ENCODE measurements around the gene VRTN.
"Not testable (repeated sequence)": the region's sequence is repeated elsewhere in the genome, so short reads cannot be mapped to it uniquely, and the experiment has no call there.

VRTN gene

DNA sequence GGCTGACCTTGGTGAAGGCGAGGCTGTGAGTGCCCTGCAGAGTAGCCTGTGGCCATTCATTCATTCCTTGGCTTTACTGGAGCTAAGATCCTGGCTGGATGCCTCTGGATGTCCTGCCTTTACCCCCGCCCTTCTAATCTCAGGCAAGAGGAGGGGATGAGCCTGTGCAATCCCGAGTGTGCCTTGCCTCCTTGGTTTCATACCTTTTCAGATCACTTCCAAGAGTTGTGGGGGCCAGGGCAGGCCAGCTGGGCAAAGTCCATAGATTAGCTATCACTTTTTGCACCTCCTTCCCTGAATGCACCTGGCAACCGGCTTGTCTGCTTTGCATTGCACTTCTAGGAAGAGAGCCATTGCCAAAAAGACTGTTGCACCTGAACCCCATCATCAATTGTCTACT, 1.5 kb downstream of the VRTN start:
- no peak for FAIRE-seq

DNA sequence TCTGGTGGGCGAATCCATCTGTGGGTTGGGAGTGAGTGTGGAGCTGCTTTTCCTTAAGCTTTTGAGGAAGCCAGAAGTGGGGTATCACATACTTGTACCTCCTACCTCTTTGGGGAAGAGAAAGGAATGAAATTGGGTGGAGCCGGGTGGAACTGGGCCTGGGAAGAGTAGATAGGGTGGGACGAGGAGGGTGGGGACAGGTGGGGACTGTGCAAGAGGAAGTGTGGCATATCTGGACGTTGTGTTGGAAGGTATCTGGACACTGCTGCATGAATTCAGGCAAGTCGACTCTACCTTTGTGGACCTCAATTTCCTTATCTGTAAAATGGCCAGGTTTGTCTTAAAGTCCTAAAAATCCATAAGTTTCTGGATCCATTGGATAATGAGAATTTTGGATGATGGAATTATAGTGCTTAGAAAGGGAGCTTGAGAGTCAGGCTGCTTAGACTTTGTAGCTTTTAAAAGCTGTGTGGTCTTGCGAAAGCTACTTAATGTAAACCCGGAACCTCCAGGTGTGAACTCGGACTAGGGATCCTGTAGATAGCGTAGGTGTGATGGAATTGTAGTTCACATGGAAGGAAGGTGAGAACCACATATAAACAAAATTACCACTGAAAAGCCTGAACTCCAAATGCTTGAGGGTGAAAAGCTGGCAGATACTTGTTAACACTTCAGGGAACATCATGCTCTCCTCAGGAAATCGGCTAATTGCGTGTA, 2.1 kb downstream of the VRTN start:
- no peak for FAIRE-seq

DNA sequence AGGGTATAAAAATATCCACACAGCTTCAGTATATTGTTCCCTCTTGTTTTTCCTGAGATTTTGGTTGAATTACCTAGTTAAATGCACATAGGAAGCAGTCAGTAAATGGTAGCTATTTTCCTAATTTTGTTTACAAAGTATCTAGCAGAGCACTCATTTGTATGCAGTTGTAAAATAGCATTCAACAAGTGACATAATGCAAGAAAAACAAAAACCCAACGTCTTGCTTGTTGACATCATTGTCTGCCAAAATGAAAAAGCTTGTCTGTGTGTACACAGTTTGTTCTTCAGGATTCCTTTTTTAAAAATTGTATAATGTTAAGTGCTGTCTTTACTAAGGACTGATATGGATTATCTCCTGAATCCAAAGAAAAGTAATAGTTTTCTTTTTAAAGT, 2.7 kb downstream of the VRTN start:
- FAIRE-seq = no peak

DNA sequence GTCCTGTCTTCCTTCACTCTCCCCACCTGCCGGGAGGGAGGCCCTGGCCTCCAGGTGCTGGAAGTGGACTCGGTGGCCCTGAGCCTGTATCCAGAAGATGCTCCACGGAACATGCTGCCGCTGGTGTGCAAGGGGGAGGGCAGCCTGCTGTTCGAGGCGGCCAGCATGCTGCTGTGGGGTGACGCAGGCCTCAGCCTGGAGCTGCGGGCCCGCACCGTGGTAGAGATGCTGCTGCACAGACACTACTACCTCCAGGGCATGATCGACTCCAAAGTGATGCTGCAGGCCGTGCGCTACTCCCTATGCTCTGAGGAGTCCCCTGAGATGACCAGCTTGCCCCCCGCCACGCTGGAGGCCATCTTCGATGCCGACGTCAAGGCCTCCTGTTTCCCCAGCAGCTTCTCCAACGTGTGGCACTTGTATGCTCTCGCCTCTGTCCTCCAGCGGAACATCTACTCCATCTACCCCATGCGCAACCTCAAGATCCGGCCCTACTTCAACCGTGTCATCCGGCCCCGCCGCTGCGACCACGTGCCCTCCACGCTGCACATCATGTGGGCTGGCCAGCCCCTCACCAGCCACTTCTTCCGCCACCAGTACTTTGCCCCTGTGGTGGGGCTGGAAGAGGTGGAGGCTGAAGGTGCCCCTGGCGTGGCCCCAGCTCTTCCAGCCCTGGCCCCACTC, 8.8 kb downstream of the VRTN start:
- no peak for FAIRE-seq

DNA sequence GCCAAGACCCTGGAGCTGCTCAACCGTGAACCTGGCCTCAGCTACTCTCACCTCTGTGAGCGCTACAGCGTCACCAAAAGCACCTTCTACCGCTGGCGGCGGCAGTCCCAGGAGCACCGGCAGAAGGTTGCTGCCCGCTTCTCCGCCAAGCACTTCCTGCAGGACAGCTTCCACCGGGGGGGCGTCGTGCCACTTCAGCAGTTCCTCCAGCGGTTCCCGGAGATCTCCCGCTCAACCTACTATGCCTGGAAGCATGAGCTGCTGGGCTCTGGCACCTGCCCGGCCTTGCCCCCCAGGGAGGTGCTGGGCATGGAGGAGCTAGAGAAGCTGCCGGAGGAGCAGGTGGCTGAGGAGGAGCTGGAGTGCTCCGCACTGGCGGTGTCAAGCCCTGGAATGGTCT, 9.3 kb downstream of the VRTN start:
- FAIRE-seq = no peak

DNA sequence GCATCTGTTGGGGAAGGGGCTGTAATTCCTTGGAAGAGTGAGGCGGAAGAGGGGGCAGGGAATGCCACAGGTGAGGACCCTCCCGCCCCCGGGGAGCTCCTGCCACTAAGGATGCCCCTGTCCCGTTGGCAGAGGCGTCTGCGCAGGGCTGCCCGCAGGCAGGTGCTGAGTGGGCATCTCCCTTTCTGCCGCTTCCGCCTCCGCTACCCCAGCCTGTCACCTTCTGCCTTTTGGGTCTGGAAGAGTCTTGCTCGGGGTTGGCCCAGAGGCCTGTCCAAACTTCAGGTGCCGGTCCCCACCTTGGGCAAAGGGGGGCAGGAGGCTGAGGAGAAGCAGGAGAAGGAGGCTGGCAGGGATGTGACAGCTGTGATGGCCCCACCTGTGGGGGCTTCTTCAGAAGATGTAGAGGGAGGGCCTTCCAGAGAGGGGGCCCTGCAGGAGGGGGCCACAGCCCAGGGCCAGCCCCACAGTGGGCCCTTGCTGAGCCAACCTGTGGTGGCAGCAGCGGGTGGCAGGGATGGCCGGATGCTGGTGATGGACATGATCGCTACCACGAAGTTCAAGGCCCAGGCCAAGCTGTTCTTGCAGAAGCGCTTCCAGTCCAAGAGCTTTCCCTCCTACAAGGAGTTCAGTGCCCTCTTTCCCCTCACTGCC, 10.0 kb downstream of the VRTN start:
- FAIRE-seq = no peak

DNA sequence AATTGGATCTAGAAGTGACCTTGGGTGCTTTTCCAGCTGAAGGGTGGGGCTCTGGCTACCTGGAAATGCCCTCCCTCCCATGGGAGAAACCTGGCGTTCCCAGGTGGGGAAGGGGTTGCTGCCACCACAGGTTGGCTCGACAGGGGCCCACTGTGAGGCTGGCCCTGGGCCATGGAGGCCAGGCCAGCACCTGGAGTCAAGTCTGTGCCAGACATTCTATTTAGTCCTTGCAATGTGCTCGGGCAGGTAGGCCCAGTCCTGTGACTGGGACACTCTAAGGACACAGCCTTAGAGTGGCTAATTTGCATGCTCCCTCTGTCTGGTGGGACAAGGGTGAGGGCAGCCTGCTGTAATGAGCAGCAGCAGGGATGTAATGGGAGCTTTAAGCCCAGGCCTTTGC, 11.9 kb downstream of the VRTN start:
- no peak for FAIRE-seq

DNA sequence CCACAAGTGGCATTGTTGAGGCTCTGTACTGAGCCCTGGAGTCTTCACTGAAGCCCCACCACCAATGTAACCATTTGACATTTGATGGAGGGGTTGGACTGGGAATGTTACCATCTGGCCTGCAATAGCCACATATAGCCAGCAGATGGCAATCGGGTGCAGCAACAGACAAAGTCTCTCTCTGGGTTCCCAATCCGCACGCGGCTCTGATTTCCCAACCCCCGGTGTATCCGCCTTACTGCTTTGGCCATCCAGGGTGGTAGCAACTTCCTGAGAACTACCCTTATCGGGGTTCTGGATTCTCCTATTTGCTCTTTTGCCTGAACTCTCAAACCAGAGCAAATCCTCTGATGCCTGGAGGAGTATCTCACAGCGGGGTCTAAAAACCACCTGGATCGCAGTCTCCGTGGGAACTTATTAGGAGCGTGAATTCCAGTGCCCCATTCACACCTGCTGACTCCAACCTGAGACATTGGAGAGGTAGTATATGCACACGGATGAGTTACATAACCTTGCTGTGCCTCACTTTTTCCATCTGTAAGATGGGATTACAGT, 14.2 kb downstream of the VRTN start:
- no peak for FAIRE-seq

DNA sequence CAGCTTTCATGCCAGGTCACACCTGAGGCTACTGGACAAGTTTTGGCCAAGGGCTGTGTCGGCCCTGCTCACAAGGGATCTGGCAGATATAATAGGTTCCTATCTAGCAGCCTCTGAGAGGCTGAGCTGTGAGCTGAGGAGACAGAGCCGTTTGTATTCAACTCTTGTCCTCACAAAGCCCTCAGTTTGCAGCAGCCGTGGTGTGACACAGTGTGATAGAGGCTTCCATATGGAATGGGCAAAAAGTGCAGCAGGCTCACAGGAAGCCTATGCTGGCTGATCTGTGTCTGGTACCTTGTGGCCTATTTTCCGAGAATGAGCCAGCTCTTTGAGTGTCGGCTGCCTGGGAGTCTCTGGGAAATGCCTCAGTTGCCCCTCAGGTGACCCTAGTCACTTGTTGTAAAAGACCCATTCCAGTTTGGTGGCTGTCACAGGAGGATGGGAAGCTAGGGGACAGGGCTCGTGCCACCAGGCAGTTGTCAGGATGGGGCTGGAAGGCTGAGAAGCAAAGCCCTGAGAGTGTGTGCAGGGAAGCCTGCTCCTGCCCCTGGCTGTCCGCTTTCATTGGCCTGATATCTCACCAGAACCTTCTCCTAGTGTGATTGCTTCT, 16.1 kb downstream of the VRTN start:
- FAIRE-seq = no peak

DNA sequence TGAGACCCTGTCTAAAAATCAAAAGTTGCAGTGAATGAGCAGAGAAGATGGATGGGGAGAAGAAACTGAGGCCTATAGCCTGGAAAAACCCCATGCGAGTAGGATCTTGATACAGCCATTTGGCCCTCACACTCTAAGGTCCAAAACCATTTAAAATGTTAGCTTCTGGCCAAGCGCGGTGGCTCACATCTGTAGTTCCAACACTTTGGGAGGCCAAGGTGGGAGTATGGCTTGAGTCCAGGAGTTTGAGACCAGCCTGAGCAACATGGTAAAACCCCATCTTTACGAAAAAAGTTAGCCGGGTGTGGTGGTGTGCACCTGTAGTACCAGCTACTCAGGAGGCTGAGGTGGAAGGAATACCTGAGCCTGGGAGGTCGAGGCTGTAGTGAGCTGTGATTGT, 19.8 kb downstream of the VRTN start:
- no peak for FAIRE-seq

DNA sequence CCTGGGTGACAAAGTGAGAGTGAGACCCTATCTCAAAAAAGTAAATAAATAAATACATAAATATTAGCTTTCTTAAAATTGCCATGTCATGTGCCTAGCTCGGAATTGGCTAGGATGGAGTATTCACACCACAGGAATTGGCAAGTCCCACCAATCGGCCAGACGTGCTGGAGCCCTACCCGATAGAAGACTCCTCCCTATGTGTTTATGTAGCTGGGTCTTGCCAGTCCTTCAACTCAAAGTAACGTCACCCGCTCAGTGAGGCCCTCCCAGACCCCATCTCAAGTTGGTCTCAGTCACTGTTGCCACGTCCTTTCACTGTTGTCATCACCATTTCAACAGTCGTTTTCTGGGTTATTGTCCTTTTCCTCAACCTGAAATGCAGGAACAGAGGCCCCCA, 20.2 kb downstream of the VRTN start:
- FAIRE-seq = no peak

DNA sequence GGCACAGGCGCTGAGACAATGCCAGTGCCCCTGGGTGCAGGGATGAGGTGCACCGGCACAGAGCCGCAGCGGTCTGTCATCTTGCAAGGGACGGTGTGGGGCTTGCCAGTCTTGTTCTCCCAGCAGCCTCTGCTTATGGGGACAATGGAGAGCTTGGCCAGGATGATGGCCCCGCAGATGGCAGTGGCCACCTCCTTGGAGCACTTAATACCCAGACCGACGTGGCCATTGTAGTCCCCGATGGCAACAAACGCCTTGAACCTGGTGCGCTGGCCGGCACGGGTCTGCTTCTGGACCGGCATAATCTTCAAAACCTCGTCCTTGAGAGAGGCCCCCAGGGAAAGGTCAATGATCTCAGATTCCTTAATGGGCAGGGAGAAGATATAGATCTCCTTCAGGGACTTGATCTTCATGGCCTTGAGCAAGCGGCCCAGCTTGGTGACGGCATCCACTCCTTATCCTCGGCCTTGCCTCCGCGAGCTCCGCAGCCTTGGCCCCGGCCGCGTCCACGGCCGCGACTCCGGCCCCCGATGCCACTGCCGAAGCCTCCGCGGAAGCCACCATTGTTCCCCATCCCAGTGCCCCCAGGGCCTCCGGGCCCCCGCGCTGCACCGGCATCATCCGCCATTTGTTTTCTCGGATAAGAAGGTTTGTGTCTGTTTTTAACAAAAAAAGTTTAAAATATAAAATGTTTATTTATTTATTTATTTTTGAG, 29.9 kb downstream of the VRTN start:
- no peak for FAIRE-seq

DNA sequence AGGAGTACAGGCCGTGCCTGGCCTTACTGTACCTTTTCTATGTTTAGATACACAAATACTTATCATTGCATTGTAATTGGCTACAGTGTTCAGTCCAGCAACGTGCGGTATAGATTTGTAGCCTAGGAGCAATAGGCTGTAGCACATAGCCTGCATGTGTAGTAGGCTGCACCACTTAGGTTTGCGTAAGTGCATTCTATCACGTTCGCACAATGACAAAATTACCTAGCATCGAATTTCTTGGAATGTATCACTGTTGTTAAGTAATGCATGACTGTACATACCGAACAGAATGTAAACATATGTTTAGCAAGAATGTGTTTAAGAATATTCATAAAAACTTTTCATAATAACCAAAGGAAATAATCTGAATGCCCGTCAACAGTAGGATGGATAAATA, 31.9 kb downstream of the VRTN start:
- no peak for FAIRE-seq

DNA sequence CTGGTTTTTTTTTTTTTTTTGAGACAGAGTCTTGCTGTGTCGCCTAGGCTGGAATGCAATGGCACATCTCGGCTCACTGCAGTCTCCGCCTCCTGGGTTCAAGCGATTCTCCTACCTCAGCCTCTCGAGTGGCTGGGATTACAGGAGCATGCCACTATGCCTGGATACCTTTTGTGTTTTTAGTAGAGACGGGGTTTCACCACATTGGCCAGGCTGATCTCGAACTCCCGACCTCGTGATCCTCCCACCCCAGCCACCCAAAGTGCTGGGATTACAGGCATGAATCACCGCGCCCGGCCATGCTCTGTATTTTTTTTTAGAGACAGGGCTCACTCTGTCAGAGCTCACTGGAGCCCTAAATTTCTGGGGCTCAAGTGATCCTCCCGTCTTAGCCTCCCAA, 32.6 kb downstream of the VRTN start:
- no peak for FAIRE-seq

DNA sequence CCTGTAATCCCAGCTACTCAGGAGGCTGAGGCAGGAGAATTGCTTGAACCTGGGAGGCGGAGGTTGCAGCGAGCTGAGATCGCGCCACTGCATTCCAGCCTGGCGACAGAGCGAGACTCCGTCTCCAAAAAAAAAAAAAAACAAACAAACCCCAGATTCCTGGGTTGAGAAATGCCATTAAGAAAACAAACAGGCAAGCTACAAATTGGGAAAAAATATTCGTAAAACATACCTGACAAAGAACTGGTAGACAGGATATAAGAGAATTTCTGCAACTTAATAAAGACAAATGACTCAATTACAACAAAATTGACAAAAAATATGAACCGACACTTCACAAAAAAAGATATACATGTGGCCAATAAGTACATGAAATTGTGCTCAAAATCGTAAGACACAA, 33.3 kb downstream of the VRTN start:
- FAIRE-seq = not testable (repeated sequence)

DNA sequence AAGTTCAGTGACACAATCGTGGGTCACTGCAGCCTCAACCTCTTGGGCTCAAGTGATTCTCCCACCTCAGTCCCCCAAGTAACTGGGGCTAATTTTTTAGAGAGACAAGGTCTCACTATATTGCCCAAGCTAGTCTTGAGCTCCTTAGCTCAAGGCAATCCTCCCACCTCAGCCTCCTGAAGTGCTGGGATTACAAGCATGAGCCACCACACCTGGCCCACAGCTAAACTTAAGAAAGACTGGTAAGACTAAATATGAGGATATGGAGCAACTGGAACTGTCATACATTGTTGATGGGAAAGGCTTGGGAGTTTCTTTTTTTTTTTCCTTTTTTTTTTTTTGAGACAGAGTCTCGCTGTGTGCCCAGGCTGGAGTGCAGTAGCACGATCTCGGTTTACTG, 34.0 kb downstream of the VRTN start:
- no peak for FAIRE-seq

DNA sequence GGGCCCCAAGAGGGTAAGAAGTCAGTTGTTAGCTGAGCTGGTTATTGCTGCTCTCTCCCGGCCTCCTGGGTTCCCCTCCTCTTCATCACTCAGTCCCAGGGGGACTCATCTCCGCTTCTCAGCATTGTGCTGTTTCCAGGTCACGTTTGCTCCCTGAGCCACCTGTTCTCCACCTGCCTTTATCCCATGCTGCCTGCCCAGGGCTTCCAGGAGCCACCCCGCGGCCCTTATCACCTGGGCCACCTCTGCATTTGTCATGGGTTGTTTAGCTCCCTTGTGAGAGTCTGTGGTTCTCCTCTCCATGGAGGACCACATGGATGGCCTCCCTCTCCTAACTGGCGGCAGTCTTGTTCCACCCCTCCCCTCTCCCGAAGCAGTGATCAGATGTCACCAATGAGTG, 41.7 kb downstream of the VRTN start:
- FAIRE-seq = no peak

DNA sequence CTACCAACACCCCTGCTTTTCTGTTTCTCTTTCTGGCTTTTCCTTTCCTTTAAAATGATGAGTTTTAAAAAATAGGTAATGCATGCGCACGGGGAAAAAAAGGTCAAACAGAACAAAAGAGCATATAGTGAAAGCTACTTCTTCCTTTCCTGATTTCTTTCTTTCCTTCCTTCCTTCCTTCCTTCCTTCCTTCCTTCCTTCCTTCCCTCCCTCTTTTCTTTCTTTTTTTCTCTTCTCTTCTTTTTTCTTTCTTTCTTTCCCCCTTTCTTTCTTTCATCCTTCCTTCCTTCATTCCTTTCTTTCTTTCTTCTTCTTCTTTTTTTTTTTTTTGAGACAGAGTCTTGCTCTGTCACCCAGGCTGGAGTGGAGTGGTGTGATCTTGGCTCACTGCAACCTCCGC, 42.2 kb downstream of the VRTN start:
- FAIRE-seq = not testable (repeated sequence)

DNA sequence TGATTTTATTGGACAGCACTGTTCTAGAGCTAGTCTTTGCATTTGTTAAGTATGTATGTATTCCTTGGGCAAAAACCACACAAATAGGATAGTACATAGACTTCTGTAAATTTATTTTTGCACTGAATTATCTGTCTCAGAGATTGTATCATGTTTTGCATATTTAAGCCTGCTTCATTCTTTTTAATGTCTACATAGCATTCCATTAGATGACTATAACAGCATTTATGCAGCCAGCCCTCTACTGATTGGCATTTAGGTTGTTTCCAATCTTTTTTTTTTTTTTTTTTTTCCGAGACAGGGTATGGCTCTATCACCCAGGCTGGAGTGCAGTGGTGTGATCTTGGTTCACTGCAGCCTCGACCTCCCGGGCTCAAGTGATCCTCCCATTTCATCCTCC, 43.2 kb downstream of the VRTN start:
- FAIRE-seq = no peak

DNA sequence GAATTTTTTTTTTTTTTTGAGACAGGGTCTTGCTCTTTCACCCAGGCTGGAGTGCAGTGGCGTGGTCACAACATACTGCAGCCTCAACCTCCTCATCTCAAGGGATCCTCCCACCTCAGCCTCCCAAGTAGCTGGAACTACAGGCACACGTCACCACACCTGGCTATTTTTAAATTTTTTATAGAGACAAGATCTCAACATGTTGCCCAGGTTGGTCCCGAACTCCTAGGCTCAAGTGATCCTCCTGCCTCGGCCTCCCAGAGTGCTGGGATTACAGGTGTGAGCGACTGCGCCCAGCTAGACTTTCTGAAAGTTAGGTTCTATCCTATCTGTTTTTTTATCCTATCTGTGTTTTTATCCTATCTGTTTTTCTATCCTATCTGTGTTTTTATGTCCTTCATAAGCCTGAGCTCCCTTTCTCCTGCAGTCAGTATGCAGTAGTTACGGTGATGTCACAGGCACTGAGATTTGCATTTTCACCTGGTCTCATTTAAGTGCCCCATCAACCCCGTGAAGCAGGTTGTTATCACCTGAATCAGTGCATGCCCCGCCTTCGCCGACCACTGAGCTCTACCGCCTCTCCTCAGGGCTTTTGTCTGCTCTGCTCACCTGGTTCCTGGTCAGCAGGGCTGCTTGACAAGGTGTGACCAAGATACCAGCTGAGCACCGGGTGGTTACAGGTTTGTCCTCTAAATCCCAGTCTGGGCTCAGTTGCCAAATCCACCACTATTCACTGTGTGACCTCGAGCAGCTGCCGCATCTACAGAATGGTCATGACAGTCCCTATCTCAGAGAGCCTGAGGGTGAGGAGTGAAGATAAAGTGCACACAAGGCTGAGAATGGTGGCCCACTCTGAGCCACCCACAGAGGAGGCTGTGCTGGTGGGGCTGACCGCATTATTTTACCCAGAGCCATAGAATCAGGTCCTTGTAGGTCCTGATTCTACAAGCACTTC, 44.6 kb downstream of the VRTN start:
- no peak for FAIRE-seq

DNA sequence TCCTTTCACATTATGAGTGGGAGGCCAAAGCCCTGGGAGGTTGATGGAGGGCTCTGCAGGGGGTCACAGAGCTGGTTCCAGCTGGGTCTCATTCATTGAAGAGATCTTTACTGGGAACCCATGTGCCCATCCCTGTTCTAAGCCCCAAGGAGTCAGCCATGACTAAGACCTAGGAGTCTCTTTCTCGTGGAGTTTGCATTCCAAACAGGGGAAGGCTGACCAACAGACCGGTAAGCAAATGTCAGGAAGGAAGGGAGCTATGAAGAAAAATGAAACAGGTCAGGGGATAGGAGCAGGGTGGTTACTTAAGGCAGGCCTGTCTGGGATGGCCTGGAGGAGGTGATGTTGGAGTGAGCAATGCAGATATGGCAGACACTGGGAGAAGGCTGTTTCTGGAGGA, 46.3 kb downstream of the VRTN start:
- no peak for FAIRE-seq

DNA sequence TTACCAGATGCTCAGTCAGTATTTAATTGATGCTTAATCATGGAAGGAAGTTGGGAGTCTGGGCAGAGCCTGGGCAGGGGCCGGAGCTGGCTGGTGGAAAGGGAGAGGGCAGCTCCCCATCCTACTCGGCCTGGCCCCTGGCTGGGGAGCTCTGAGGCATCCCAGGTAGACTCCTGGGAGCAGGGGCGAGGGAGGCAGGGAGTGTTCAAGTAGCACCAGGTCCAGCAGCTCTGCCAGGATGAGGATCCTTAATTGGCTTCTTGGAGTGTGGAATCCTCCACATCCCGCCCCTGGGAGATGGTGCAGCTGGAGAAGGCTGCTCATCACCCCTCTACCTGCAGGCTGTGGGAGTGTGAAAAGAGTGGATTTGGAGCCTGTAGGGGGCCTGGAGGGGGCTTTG, 46.8 kb downstream of the VRTN start:
- no peak for FAIRE-seq

All from colon (tissue), 2 donors.